Measurements from ENCODE around the gene SLC39A6.

DNA sequence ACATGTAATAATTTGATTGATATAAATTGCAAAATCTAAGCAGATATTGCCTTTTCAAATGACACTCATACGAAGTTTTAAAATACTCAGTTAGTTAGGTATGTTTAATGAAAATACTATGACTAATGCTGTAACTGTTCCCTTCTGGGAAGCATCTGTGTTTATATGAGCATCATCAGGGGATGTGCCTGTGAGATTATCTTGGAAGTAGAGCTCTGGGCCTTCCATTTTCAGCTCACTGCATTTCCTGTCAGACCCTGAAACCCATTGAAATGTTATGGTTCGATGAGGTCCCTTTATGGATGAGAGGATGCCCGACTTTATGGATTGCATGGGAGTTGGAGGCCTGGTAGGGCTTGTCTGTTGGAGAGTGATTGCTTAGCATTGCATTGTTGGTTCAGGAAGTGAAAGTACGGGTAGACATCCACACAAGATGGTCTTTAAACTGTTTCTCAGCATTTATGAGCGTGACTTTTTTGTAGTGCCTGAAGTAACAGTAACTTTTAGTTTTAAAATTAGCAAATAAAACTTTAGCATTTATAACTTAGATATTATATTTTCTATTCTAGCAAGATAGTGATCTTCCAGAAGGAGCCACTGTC, 29.2 kb upstream of the SLC39A6 start:
- no peak for TF ChIP-seq POLR2AphosphoS5 (IDR thresholded peaks at IDR 0.05)
- TF ChIP-seq, protein P1, sequence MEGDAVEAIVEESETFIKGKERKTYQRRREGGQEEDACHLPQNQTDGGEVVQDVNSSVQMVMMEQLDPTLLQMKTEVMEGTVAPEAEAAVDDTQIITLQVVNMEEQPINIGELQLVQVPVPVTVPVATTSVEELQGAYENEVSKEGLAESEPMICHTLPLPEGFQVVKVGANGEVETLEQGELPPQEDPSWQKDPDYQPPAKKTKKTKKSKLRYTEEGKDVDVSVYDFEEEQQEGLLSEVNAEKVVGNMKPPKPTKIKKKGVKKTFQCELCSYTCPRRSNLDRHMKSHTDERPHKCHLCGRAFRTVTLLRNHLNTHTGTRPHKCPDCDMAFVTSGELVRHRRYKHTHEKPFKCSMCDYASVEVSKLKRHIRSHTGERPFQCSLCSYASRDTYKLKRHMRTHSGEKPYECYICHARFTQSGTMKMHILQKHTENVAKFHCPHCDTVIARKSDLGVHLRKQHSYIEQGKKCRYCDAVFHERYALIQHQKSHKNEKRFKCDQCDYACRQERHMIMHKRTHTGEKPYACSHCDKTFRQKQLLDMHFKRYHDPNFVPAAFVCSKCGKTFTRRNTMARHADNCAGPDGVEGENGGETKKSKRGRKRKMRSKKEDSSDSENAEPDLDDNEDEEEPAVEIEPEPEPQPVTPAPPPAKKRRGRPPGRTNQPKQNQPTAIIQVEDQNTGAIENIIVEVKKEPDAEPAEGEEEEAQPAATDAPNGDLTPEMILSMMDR (IDR thresholded peaks at IDR 0.05; ENCODE audit: poor library complexity, severe bottlenecking), result no peak
- TF ChIP-seq EP300 (conservative IDR thresholded peaks at IDR 0.05; ENCODE audit: poor library complexity, severe bottlenecking), result no peak
- no peak for TF ChIP-seq RAD21 (conservative IDR thresholded peaks at IDR 0.05)
- no peak for TF ChIP-seq EZH2 (IDR thresholded peaks at IDR 0.05; ENCODE audit: borderline replicate concordance, insufficient read depth, low read length, poor library complexity, severe bottlenecking)
- TF ChIP-seq TAF1 (IDR thresholded peaks at IDR 0.05; ENCODE audit: low read depth), result no peak
- TF ChIP-seq, protein P2, sequence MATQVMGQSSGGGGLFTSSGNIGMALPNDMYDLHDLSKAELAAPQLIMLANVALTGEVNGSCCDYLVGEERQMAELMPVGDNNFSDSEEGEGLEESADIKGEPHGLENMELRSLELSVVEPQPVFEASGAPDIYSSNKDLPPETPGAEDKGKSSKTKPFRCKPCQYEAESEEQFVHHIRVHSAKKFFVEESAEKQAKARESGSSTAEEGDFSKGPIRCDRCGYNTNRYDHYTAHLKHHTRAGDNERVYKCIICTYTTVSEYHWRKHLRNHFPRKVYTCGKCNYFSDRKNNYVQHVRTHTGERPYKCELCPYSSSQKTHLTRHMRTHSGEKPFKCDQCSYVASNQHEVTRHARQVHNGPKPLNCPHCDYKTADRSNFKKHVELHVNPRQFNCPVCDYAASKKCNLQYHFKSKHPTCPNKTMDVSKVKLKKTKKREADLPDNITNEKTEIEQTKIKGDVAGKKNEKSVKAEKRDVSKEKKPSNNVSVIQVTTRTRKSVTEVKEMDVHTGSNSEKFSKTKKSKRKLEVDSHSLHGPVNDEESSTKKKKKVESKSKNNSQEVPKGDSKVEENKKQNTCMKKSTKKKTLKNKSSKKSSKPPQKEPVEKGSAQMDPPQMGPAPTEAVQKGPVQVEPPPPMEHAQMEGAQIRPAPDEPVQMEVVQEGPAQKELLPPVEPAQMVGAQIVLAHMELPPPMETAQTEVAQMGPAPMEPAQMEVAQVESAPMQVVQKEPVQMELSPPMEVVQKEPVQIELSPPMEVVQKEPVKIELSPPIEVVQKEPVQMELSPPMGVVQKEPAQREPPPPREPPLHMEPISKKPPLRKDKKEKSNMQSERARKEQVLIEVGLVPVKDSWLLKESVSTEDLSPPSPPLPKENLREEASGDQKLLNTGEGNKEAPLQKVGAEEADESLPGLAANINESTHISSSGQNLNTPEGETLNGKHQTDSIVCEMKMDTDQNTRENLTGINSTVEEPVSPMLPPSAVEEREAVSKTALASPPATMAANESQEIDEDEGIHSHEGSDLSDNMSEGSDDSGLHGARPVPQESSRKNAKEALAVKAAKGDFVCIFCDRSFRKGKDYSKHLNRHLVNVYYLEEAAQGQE (IDR thresholded peaks at IDR 0.05; ENCODE audit: borderline replicate concordance), result no peak
